Stimulated activated CD4-positive, alpha-beta T cell treated with anti-CD3 and anti-CD28 coated beads, Interleukin-2, amount 100 ng/mL, for 4 hours (primary cell): ENCODE data around the gene ARF1.
A peak's percentile ranks its signal among the peaks of the same experiment; 100 is the strongest.

Experiments
- DNase-seq: peaks from one replicate; pipeline ENCODE4 v3.0.0-alpha.2; 2020; ENCODE audit warnings: low read depth

The ARF1 gene

DNA sequence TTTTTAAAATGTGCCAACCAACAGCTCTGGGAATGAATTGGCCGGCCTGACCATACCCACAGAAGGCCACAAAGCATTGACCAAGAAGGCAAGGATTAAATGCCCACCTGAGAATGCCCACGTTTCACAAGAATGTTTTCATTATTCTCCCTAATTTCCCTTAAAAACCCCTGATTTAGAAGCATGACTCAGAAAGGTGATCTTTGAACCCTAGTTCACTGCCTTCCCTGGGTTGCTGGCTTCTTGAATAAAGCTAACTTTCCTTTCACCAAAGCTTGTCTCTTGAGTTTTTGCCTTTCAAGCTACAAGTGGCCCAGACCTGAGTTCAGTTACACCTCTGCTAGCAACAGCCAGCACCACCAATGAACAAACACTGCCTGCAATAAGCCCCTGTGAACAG, 41.0 kb downstream of the ARF1 start:
- DNase-seq, result no peak

DNA sequence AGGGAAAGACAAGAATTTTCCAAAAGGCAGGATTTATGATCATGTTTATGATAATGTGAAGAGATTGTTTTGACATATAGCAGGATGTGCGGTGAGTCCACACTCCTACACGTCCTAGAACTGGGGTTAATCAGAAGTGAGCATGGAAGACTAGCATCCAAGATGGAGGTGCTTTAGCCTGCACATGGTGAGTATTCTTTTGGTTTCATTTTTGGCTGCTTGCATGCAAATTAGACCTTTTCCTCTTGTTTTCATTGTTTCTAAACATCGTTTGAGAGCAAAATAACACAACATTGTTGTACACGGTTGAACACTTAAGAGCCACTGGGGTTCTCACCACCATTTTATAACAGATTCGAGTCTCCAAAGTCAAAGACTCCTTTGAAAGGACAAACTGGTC, 42.7 kb downstream of the ARF1 start:
- no peak for DNase-seq

DNA sequence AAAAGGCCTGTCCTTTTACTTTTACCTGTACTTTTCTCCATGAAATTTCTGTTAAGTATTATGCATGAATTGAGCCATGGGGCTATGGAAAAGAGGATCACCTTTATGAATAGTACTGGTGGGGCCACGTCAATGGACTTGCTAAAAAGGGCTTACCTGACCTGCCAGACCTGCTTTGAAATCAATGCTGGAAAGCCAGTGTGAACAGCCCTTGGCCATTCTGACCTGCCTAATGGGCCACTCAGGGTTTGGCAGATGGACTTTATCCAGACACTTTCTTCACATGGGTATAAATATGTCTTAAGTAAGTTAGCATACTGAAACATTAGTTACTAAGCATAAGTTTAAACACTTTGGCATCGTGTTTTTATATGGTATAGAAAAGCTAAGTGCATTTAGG, 49.3 kb downstream of the ARF1 start:
- no peak for DNase-seq

DNA sequence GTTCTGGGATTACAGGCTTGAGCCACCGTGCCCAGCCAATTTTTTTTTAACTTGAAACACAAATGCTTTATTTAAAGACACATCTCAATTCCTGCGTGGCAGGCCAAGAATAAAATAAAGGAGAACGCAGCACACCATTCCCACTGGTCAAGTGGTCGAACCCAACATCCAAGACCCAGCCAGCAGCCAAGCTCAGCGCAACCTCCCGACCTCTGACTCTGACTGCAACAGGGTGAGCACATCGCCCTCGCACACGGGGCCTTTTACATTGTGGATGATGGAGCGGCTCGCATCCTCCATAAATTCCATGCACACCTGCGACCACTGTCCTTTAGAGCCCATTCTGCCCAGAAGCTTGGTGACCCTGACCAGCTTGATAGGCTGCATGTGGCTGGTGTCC, 52.1 kb downstream of the ARF1 start:
- no peak for DNase-seq

DNA sequence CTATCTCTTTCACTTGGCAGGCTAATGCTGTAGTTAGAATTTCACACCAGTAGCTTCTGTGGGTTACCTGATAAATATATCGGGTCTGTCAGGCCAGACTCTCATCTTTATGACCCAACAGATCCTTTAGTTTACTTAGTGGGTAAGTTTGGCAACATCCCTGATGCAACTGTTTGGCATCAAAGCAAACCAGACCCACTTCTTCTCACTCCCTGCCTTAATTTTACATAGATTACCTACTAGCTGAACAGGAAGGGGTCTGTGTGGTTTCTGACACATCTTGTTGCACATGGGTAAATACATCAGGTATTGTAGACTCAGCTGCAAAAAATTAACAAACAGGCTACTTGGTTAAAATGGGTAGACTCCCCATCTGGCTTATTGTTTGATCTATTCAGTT, 54.4 kb downstream of the ARF1 start:
- DNase-seq, result no peak

DNA sequence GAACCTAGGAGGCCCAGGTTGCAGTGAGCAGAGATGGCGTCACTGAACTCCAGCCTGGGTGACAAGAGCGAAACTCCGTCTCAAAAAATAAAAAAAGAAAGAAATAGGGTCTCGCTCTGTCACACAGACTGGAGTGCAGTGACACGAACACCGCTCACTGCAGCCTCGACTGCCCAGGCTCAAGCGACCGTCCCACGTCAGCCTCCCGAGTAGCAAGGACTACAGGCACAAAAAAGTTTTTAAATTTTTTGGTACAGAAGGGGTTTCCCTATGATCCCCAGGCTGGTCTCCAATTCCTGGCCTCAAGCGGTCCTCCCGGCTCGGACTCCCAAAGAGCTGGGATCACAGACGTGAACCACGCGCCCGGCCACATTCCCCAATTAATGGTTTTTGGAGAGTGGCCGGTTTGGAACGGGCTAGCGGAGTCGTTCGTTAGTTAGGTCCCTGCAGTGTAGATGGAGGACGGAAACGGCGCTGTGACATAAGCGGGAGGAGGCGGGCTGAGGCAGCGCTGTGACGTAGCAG, 57.0 kb downstream of the ARF1 start:
- DNase-seq, result no peak

DNA sequence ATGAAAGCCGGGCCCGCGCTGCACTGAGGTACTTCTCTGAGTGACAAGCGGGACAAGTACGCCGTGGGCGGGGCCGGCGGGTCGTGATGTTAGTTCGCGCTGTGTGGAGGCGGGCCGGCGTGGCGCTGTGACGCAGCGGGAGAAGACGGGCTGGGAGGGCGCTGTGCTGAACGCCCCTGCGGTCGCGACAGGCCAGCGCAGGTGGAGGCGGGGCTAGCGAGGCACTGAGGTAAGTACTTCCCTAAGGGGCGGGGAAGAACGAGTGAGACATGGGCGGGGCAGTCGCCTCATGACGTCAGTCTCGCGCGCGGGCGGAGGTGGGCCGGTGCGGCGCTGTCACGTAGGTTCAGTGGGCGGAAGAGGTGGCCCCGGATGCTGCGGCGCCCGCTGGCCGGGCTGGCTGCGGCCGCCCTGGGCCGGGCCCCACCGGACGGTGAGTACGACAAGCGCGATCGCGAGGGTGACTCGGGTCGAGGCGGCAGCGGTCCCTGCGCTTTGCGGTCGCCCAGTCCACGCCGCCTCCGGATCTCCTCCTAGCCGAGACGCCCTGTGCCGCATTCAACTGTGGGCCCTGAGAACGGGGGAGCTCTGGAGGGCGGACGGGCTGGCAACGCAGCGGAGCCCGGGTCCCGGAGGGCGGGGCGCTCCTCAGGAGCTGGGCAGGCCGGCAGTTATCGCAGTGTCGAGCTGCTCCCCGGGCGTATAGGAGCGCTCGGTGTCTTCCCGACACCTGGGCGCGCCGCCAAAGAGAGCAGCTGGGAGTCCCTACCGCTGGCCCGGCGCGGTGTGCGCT, 57.6 kb downstream of the ARF1 start, which contains the start of gene GUK1:
Gene GUK1, plus strand, starts transcription at position 349 of the 793 bp plus-strand sequence. Its CDS starts 24 bp downstream, at position 373.
- peak; percentile 100 for DNase-seq

DNA sequence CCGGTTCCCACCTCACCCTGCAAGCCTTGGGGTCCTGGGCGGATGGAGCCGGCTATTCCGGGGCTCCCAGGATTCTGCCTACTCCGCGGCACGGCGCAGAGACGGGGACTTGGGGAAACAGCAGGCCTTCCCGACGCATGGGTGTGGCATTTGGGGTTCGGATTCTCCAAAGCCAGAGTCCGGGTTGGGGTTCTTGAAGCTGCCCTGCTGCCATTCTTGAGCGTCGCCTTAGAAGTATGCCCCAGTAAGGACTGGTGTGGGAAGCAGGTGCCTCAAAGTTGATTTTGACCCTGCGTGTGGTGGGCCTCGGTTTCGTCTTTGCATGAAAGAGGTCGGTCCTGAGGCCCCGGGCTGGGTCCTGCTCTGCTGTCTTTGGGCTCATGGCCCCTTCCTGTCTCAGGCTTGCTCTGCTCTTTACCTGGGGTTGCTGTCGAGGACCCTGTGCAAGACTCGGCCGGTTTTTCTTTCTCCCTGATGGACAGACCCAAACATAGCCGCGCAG, 58.3 kb downstream of the ARF1 start:
- no peak for DNase-seq

DNA sequence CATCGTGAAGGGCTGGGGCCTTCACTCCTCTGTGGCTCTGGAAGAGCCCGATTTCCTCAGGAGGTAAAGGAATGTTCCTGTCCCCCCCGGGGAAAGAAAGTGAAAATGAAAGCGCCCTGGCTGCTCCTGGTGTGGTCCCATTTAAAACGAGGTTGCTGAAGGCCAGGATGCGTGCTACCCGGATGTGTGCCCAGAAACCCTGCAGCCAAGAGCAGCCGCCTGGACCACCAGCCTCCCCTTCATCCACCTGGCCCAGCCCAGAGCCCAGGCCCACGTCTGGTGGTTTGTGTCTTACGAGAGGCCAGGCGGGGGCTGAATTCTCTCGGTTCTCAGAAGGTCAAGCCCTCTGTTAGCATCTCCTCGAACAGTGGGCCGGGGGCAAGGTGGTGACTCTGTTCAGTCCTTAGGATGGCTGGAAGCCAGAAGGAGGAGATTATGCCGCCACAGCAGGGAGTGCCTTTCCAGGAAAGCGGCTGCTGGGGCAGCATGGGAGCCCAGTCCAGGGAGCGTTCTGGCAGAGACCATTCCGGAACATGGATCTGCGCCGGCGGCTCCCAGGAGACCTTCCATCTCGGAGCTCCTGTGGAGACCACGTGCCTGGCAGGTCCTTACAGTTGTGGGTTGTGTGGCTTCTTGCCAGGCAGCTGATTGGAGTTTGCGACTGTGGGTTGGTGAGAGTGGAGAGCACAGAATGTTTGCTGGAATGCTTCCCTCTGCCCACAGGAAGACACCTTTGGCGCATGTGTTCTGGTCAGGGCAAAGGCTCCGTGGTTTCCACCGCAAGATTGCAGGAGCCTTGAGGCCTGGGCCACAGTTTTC, 58.9 kb downstream of the ARF1 start:
- DNase-seq, result no peak

DNA sequence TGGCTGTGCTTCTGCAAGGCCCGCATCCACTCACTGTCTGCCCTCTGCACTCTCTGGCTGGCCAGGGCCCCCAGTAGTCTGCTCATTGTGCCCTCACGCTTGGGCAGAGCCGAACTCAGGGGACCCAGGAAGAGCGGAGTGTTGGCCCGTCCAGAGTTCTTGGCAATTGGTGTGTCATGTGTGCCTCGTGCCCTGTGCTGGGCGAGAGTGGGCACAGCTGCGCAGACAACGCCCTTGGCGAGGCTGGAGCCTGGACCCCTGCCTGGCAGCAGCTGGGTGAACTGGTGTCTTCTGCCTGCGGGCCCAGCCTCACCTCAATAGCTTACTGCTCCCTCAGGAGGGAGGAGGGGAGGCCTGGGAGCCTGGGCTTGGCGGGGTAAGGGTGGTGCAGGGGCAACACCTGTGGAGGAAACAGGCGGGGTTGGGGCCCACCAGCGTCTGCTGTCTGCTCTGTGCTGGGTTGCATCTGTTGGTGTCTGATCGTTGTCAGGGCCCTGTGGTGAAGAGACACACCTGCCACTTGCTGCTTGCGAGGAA, 59.7 kb downstream of the ARF1 start:
- DNase-seq, result no peak

DNA sequence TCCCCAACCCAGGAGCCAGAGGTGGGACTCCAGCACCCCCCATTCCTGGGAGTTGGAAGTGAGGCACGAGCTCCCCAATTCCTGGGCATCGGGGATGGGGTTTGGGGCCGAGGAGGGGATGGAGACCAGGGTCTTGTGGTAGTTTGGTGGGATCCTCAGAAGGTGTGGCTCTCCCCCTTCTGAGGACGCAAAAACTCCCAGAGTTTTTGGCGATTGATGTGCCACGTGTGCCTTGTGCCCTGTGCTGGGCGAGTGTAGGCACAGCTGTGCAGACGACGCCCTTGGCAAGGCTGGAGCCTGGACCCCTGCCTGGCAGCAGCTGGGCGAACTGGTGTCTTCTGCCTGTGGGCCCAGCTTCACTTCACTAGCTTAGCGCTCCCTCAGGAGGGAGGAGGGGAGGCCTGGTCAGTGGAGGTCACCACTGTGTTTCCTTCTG, 60.2 kb downstream of the ARF1 start:
- DNase-seq, result no peak

DNA sequence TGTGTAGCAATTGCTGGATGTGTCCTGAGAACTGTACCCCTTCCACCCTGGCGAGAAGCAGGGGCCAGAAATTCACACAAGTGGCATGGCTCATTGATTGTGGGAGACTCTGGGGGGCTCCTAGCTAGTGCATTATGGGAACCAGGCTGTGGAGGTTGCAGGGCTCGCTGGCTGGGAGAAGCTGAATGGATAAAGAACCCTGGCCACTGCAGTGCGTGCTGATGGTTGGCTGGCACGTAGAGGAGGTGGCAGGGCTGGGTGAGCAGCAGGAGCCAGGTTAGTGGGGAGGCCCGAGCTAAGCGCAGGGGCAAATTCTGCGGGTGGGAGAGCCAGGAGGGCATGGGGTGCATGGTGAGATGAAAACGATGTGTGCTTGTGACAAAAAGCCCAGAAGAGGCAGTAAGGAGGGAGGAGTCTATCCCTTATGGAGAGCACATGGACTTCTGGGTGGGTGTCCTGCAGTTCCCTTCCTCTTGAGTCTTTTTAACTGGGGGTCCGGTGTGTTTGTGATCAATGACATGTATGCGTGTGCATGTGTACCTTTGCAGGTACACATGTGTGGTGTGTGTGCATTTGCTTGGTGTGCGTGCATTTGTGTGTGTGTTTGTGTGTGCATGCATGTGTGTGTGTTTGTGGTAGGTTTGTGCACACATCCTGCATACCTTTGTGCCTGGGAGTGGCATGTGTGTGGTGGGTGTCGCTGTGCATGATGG, 61.1 kb downstream of the ARF1 start:
- no peak for DNase-seq

DNA sequence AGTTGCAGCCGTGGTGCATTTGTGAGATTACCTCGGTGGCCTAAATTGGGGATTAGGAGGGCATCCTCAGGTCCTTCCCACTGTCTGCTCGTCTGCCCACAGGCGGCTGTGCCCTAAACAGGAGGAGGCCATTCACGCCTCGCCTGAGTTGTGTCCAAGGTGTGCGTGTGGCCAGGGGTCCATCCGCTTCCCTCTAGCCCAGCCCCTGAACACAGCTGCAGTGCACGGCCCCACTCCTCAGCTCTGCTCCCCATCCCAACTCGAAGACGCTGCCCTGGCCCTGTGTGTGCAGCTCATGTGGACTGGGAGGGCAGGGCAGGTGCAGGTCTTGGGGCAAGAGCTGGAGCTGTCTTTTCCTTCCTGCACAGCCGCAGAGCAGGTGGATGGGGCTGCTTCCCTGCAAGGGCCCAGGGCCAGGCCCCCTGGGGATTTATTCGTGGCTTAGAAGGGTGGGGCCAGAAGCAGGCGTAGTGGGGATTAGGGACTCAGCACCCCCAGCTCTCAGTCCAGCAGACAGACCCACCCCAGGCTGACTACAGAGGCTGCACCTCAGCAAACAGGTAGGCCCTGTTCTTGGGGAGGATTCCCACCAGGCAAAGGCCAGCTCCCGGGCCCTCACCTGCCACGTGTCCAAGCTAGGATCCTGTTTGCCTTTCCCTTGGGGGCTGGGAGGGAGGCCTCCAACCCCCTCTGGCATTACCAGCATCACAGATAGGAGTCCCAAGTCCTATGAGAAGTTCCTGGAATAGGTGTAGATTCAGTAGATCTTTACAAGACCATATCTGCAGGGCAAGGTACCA, 61.9 kb downstream of the ARF1 start:
- no peak for DNase-seq

DNA sequence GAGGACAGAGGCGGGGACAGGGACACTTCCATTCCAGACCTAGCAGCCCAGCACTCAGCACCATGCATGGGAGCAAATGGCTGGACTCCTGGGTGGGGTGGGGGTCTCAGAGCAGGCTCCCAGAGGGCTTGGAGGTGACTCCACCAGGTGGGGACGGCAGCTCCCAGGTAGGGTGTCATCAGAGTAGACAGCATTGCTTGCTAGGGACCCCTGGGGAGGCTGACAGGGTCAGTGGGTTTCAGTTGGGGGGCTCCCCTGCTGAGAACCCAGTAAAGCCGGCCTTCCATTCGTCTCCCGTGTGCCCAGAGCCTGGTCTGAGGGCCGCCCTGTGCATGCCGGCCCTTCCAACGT, 62.5 kb downstream of the ARF1 start:
- DNase-seq, result no peak

DNA sequence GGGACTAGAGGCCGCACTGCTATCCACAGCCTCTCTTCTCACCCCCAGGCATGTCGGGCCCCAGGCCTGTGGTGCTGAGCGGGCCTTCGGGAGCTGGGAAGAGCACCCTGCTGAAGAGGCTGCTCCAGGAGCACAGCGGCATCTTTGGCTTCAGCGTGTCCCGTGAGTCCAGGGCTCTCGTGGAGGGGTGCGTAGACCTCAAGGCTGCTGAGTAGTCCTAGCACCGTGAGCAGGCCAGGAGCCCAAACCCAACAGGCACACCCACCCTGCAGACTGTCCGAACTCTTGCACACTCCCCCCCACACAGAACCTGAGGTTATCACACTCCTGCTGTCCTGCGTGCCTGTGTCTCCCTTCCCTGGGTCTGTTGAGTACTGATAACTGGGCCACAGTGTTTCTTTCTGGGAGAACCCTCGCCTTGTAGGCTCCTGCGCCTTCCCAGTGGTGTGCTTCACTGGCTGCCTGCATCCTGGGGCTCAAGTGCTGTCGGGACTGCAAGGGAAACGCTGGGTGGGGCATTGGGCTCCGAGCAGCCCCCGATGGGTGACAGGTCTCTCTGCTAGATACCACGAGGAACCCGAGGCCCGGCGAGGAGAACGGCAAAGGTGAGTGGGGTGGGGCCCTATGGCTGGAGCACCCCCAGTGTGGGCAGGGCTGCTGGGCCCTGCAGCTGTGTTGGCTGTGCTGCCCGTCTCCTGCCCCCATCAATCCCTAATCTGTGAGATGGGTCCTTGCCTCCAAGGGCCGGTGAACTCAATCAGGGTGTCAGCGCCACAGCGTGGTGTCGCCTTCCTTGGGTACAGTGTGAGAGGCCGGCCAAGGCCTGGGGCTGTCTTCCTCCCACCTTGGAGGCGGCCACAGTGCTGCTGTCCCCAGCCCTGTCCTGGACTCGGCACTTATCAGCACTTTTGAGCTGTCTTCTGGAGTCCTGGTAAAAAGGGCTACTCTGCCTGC, 63.2 kb downstream of the ARF1 start:
- DNase-seq, result no peak

DNA sequence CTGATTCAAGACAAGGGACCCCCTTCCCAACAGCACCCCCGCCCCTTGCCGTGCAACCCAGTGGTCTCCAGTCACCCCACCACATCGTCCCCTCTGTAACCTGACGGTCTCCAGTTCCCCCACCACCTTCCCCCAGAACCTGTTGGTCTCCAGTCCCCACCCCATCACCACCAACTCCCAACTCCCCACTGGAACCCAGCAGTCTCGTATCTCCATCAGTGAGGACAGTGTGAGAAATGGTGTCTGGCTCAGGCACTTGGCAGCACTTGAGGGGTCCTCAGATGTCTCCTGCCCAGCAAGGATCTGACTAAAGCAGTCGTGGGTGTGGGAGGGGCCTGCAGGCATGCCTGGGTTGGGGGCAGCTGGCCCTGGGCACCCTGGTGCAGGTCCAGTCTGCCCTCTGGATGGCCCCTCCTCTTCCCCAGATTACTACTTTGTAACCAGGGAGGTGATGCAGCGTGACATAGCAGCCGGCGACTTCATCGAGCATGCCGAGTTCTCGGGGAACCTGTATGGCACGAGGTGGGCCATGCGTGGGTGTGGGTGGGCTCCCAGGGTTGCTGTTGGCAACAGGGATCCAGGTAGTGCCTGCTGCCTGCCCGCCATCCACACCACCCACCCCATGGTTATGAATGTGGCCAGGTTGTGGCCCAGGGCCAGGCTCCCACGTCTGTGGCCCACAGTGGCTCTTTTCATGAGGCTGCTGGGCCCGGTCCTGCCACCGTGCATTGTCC, 64.1 kb downstream of the ARF1 start:
- DNase-seq, result no peak

DNA sequence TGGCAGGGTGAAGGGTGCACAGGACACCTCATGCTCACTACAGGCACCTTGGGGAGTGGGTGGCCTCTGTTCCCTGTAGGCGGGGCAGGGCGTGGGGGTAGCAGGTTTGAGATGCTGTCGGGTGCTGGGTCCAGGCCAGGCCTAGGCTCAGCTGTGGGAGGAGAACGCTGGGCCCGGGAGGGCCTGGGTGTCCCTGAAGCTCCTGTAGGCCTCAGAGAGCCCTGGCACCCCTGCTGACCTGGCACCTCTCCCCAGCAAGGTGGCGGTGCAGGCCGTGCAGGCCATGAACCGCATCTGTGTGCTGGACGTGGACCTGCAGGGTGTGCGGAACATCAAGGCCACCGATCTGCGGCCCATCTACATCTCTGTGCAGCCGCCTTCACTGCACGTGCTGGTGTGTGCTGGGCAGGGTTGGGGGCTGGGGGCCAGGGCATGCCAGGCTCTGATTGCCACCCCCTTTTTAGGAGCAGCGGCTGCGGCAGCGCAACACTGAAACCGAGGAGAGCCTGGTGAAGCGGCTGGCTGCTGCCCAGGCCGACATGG, 64.7 kb downstream of the ARF1 start:
- DNase-seq, result no peak

DNA sequence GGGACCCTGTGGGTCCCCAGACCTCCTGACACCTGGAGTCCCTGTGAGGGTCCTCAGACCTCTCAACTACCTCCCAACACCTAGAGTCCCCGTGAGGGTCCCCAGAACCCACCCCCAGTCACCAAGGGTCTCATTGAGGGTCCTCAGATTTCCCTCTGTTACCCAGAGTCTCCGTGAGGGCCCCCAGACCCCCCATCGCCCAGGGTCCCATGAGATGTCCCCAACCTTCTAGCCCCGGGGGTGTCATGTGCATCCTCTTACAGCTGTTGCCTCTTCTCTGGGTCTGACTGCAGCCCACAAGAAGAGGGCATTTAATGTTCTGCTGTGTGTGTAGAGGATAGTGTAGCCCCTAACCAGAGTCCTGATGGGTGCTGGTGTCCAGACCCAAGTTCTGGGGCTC, 65.3 kb downstream of the ARF1 start:
- DNase-seq, result no peak
